Tongue (tissue), 2 donors: ENCODE data around the gene ZMIZ1. TPM values are rescaled to one million over a fixed set of nuclear protein-coding genes. Genes with fewer than 3 reads are reported as not detected.

Experiments
- DNase-seq: peaks from one replicate; pipeline ENCODE4 v3.0.0-alpha.2; 2015
- total RNA-seq: library from RNA; depleted of rRNA; stranded (reverse); fragments of >200 nt; gene quantifications from one replicate; pipeline ENCODE4 v1.2.3, GENCODE V29; 2014

The ZMIZ1 gene
- total RNA-seq = 31.6 TPM

GRCh38 chr10:79068562-79069324 is at the start of gene ZMIZ1:
Gene ZMIZ1, plus strand, starts transcription at chr10:79068966. Its CDS starts 132,667 bp downstream, at chr10:79201633.
- DNase-seq = peak; percentile 95

GRCh38 chr10:79019441-79020014 is 49.2 kb upstream of the ZMIZ1 start:
- no peak for DNase-seq

- no peak for DNase-seq
Measured at GRCh38 chr10:79020015-79020491, 48.7 kb upstream of the ZMIZ1 start.

GRCh38 chr10:79020605-79021004 is 48.2 kb upstream of the ZMIZ1 start:
- DNase-seq = no peak

- no peak for DNase-seq
Measured at GRCh38 chr10:79021331-79021907, 47.3 kb upstream of the ZMIZ1 start.

GRCh38 chr10:79021948-79022499 is 46.7 kb upstream of the ZMIZ1 start:
- no peak for DNase-seq

- peak; percentile 81 for DNase-seq
Measured at GRCh38 chr10:79022565-79023230, 46.1 kb upstream of the ZMIZ1 start.

GRCh38 chr10:79023240-79024162 is 45.3 kb upstream of the ZMIZ1 start:
- peak; percentile 79 for DNase-seq

- DNase-seq = no peak
Measured at GRCh38 chr10:79024296-79024695, 44.5 kb upstream of the ZMIZ1 start.

GRCh38 chr10:79024720-79025198 is 44.0 kb upstream of the ZMIZ1 start:
- DNase-seq = no peak

GRCh38 chr10:79025199-79025832 is 43.5 kb upstream of the ZMIZ1 start:
- DNase-seq = peak; percentile 71

GRCh38 chr10:79026341-79026761 is 42.4 kb upstream of the ZMIZ1 start:
- DNase-seq = no peak

- DNase-seq = no peak
Measured at GRCh38 chr10:79026806-79027146, 42.0 kb upstream of the ZMIZ1 start.

- no peak for DNase-seq
Measured at GRCh38 chr10:79027147-79028055, 41.4 kb upstream of the ZMIZ1 start.

- no peak for DNase-seq
Measured at GRCh38 chr10:79028056-79028430, 40.7 kb upstream of the ZMIZ1 start.

- DNase-seq = no peak
Measured at GRCh38 chr10:79028451-79029010, 40.2 kb upstream of the ZMIZ1 start.

- DNase-seq = no peak
Measured at GRCh38 chr10:79029478-79030390, 39.0 kb upstream of the ZMIZ1 start.

GRCh38 chr10:79030705-79031104 is 38.1 kb upstream of the ZMIZ1 start:
- DNase-seq = no peak
